ENCODE results near the gene KCNQ1.

KCNQ1 gene

GRCh38 chr11:2419638-2420501 lies 24.9 kb upstream of the KCNQ1 start:
- Histone ChIP-seq H3K27ac (ENCODE audit: low read depth, low read length) (no peak overlapping the region), H3K4me3 (ENCODE audit: low read depth, low read length) (no peak overlapping the region), H3K4me1 (ENCODE audit: control insufficient read depth, insufficient read depth, low read length) (no peaks in the 10 kb centered on the region), H3K9me3 (ENCODE audit: control insufficient read depth, insufficient read depth, low read length) (no peaks in the 10 kb centered on the region), H3K27me3 (ENCODE audit: control insufficient read depth, insufficient read depth, low read length) (no peaks in the 10 kb centered on the region), H3K9ac (ENCODE audit: low read depth, low read length) (no peak overlapping the region), H3K36me3 (ENCODE audit: control insufficient read depth, insufficient read depth, low read length) (no peaks in the 10 kb centered on the region)

GRCh38 chr11:2420502-2421225 lies 24.1 kb upstream of the KCNQ1 start:
- H3K4me1 ChIP-seq (ENCODE audit: control insufficient read depth, insufficient read depth, low read length): no peaks in the 10 kb centered on the region
- no peaks in the 10 kb centered on the region for H3K36me3 ChIP-seq (ENCODE audit: control insufficient read depth, insufficient read depth, low read length)
- H3K9me3 ChIP-seq (ENCODE audit: control insufficient read depth, insufficient read depth, low read length): no peaks in the 10 kb centered on the region
- no peak overlapping the region for H3K27ac ChIP-seq (ENCODE audit: low read depth, low read length)
- H3K27me3 ChIP-seq (ENCODE audit: control insufficient read depth, insufficient read depth, low read length): no peaks in the 10 kb centered on the region
- H3K4me3 ChIP-seq (ENCODE audit: low read depth, low read length): no peak overlapping the region
- H3K9ac ChIP-seq (ENCODE audit: low read depth, low read length): no peak overlapping the region

- Histone ChIP-seq H3K4me3 (ENCODE audit: low read depth, low read length) (no peak overlapping the region), H3K36me3 (ENCODE audit: control insufficient read depth, insufficient read depth, low read length) (no peaks in the 10 kb centered on the region), H3K4me1 (ENCODE audit: control insufficient read depth, insufficient read depth, low read length) (no peaks in the 10 kb centered on the region), H3K9ac (ENCODE audit: low read depth, low read length) (no peak overlapping the region), H3K27ac (ENCODE audit: low read depth, low read length) (no peak overlapping the region), H3K9me3 (ENCODE audit: control insufficient read depth, insufficient read depth, low read length) (no peaks in the 10 kb centered on the region), H3K27me3 (ENCODE audit: control insufficient read depth, insufficient read depth, low read length) (no peaks in the 10 kb centered on the region)
Observed at GRCh38 chr11:2421226-2421994, 23.4 kb upstream of the KCNQ1 start.

- Histone ChIP-seq H3K9me3 (ENCODE audit: control insufficient read depth, insufficient read depth, low read length) (no peaks in the 10 kb centered on the region), H3K9ac (ENCODE audit: low read depth, low read length) (no peak overlapping the region), H3K27me3 (ENCODE audit: control insufficient read depth, insufficient read depth, low read length) (no peaks in the 10 kb centered on the region), H3K27ac (ENCODE audit: low read depth, low read length) (no peak overlapping the region), H3K36me3 (ENCODE audit: control insufficient read depth, insufficient read depth, low read length) (no peaks in the 10 kb centered on the region), H3K4me3 (ENCODE audit: low read depth, low read length) (no peak overlapping the region), H3K4me1 (ENCODE audit: control insufficient read depth, insufficient read depth, low read length) (no peaks in the 10 kb centered on the region)
Observed at GRCh38 chr11:2421996-2422395, 22.8 kb upstream of the KCNQ1 start.

- Histone ChIP-seq H3K9me3 (ENCODE audit: control insufficient read depth, insufficient read depth, low read length) (no peaks in the 10 kb centered on the region), H3K4me1 (ENCODE audit: control insufficient read depth, insufficient read depth, low read length) (no peaks in the 10 kb centered on the region), H3K4me3 (ENCODE audit: low read depth, low read length) (no peak overlapping the region), H3K27me3 (ENCODE audit: control insufficient read depth, insufficient read depth, low read length) (no peaks in the 10 kb centered on the region), H3K9ac (ENCODE audit: low read depth, low read length) (no peak overlapping the region), H3K27ac (ENCODE audit: low read depth, low read length) (no peak overlapping the region), H3K36me3 (ENCODE audit: control insufficient read depth, insufficient read depth, low read length) (no peaks in the 10 kb centered on the region)
Observed at GRCh38 chr11:2422461-2423156, 22.2 kb upstream of the KCNQ1 start.

- H3K27ac ChIP-seq (ENCODE audit: low read depth, low read length): no peak overlapping the region
- no peaks in the 10 kb centered on the region for H3K9me3 ChIP-seq (ENCODE audit: control insufficient read depth, insufficient read depth, low read length)
- H3K4me3 ChIP-seq (ENCODE audit: low read depth, low read length): no peak overlapping the region
- H3K27me3 ChIP-seq (ENCODE audit: control insufficient read depth, insufficient read depth, low read length): no peaks in the 10 kb centered on the region
- no peak overlapping the region for H3K9ac ChIP-seq (ENCODE audit: low read depth, low read length)
- H3K4me1 ChIP-seq (ENCODE audit: control insufficient read depth, insufficient read depth, low read length): no peaks in the 10 kb centered on the region
- H3K36me3 ChIP-seq (ENCODE audit: control insufficient read depth, insufficient read depth, low read length): no peaks in the 10 kb centered on the region
Observed at GRCh38 chr11:2423157-2424025, 21.4 kb upstream of the KCNQ1 start.

- no peaks in the 10 kb centered on the region for H3K9me3 ChIP-seq (ENCODE audit: control insufficient read depth, insufficient read depth, low read length)
- no peaks in the 10 kb centered on the region for H3K36me3 ChIP-seq (ENCODE audit: control insufficient read depth, insufficient read depth, low read length)
- H3K9ac ChIP-seq (ENCODE audit: low read depth, low read length): no peak overlapping the region
- H3K27me3 ChIP-seq (ENCODE audit: control insufficient read depth, insufficient read depth, low read length): no peaks in the 10 kb centered on the region
- no peak overlapping the region for H3K4me3 ChIP-seq (ENCODE audit: low read depth, low read length)
- no peak overlapping the region for H3K27ac ChIP-seq (ENCODE audit: low read depth, low read length)
- H3K4me1 ChIP-seq (ENCODE audit: control insufficient read depth, insufficient read depth, low read length): no peaks in the 10 kb centered on the region
Observed at GRCh38 chr11:2424811-2425495, 19.9 kb upstream of the KCNQ1 start.

- H3K27me3 ChIP-seq (ENCODE audit: control insufficient read depth, insufficient read depth, low read length): no peaks in the 10 kb centered on the region
- H3K4me3 ChIP-seq (ENCODE audit: low read depth, low read length): no peak overlapping the region
- no peaks in the 10 kb centered on the region for H3K4me1 ChIP-seq (ENCODE audit: control insufficient read depth, insufficient read depth, low read length)
- H3K36me3 ChIP-seq (ENCODE audit: control insufficient read depth, insufficient read depth, low read length): no peaks in the 10 kb centered on the region
- H3K9ac ChIP-seq (ENCODE audit: low read depth, low read length): no peak overlapping the region
- no peaks in the 10 kb centered on the region for H3K9me3 ChIP-seq (ENCODE audit: control insufficient read depth, insufficient read depth, low read length)
- no peak overlapping the region for H3K27ac ChIP-seq (ENCODE audit: low read depth, low read length)
Observed at GRCh38 chr11:2425506-2425905, 19.3 kb upstream of the KCNQ1 start.

- no peaks in the 10 kb centered on the region for H3K36me3 ChIP-seq (ENCODE audit: control insufficient read depth, insufficient read depth, low read length)
- H3K9ac ChIP-seq (ENCODE audit: low read depth, low read length): no peak overlapping the region
- no peak overlapping the region for H3K27ac ChIP-seq (ENCODE audit: low read depth, low read length)
- no peaks in the 10 kb centered on the region for H3K9me3 ChIP-seq (ENCODE audit: control insufficient read depth, insufficient read depth, low read length)
- H3K4me1 ChIP-seq (ENCODE audit: control insufficient read depth, insufficient read depth, low read length): no peaks in the 10 kb centered on the region
- no peaks in the 10 kb centered on the region for H3K27me3 ChIP-seq (ENCODE audit: control insufficient read depth, insufficient read depth, low read length)
- H3K4me3 ChIP-seq (ENCODE audit: low read depth, low read length): no peak overlapping the region
Observed at GRCh38 chr11:2426221-2426620, 18.6 kb upstream of the KCNQ1 start.
